Kasumi-1 (cell line): ENCODE results near the gene RPS26.
A peak's percentile ranks its signal among the peaks of the same experiment; 100 is the strongest.
"Not testable (repeated sequence)": the region's sequence is repeated elsewhere in the genome, so short reads cannot be mapped to it uniquely, and the experiment has no call there.

Source experiments
- DNase-seq, 2 experiments: peaks; one replicate each; lab custom pipeline; 2025; lab: John Stamatoyannopoulos, UW

The RPS26 gene

GRCh38 chr12:56041552-56042429, at the start of gene RPS26:
Gene RPS26, plus strand, starts transcription at chr12:56041918. Its CDS starts 249 bp downstream, at chr12:56042167.
- peak; percentile 99 for DNase-seq

GRCh38 chr12:55993230-55993853, 48.4 kb upstream of the RPS26 start:
- no peak for DNase-seq

DNA sequence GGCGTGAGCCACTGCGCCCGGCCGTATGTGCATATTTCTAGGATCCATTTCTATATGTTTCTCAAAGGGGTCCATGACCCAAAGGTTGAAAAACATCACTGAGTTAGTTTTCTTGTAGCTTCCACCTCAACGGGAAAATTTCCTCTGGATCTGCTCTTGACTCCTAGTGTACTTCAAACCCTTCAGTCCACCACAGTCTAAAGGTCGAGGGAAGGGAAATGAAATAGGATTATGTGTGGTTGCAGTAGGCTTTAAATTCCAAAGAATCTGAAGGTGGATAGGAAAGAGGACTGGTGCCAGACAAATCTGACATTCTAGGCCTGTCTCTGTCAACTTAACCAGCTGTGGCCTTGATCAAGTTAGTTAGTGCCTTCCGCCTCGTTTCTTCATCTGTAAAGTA, 46.4 kb upstream of the RPS26 start:
- no peak for DNase-seq

DNA sequence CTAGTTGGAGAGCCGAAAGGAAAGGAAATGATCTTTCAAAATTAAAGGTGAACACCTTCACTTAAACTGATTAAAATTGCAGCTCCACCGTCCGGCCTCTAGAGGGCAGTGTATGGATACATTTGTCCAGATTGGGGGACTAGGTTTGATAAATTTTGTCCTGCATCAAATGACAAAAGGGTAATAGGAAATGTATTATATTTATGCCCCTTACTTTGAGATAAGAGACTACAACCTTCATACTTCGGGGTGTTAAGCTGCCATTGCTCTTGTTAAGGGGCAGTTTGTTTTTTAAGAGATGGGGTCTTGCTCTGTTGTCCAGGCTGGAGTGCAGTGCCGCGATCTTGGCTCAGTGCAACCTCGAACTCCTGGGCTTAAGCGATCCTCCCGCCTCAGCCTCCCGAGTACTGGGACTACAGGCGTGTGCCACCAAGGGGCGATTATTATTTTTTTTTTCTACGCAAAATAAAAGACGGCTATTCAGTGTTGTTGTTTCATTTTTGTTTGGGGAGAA, 45.5 kb upstream of the RPS26 start:
- peak; percentile 64 to 71 for DNase-seq

- peak; percentile 79 to 90 for DNase-seq
Measured at GRCh38 chr12:55996715-55997534, 44.8 kb upstream of the RPS26 start, which contains the start of gene SUOX. Gene SUOX, plus strand, starts transcription at chr12:55997276. Its CDS starts 4,946 bp downstream, at chr12:56002222.

- no peak for DNase-seq
Measured at GRCh38 chr12:55997535-55997859, 44.2 kb upstream of the RPS26 start.

DNA sequence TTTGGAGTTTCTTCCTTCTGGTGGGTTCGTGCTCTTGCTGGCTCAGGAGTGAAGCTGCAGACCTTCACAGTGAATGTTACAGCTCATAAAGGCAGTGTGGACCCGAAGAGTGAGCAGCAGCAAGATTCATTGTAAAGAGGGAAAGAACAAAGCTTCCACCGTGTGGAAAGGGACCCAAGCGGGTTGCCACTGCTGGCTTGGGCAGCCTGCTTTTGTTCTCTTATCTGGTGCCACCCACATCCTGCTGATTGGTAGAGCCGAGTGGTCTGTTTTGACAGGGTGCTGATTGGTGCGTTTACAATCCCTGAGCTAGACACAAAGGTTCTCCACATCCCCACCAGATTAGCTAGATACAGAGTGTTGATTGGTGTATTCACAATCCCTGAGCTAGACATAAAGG, 42.2 kb upstream of the RPS26 start:
- not testable (repeated sequence) for DNase-seq

DNA sequence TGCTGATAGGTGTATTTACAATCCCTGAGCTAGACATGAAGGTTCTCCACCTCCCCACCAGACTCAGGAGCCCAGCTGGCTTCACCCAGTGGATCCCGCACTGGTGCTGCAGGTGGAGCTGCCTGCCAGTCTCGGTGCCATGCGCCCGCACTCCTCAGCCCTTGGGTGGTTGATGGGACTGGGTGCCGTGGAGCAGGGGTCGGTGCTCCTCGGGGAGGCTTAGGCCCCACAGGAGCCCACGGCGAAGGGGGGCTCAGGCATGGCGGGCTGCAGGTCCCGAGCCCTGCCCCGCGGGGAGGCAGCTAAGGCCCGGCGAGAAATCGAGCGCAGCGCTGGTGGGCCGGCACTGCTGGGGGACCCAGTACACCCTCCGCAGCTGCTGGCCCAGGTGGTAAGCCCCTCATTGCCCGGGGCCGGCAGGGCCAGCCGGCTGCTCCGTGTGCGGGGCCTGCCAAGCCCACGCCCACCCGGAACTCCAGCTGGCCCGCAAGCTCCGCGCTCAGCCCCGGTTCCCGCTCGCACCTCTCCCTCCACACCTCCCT, 41.6 kb upstream of the RPS26 start:
- not testable (repeated sequence) for DNase-seq

DNA sequence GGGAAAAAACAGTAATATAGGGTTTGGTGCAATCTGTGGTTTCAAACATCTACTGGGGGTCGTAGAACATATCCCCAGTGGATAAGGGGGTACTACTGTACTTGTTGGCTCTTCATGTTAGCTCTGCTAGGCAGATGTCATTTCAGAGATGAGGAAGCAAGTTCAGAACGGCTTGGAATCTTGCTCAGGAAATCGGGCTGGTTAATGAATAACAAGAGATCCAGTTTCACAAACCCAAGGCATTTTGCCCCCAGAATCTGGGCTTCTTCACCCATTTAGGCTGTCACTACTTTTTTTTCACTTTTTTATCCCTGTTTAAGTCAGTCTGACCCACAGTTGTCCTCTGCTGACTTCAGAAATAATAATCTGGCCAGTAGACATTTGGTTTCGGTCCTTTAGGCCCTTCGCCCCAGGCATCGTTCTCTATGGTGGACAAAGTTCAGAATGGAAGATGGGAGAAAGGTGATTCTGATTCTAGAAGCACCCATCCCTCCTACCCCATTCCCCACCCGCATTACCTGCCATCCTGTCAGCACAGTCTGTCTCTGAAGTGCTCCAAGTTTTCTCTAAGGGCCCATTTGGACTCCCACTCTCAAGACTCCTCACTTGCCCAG, 40.1 kb upstream of the RPS26 start:
- DNase-seq = no peak

DNA sequence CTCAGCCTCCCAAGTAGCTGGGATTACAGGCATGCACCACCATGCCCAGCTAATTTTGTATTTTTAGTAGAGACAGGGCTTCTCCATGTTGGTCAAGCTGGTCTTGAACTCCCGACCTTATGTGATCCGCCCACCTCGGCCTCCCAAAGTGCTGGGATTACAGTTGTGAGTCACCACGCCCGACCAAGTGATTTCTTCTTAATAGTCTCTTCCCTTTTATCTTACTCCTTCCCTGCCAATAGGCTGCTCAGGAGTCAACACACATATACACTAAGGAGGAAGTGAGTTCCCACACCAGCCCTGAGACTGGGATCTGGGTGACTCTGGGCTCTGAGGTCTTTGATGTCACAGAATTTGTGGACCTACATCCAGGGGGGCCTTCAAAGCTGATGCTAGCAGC, 38.3 kb upstream of the RPS26 start:
- DNase-seq = not testable (repeated sequence)

- no peak for DNase-seq
Measured at GRCh38 chr12:56004211-56004610, 37.5 kb upstream of the RPS26 start.

- peak; percentile 37 to 40 for DNase-seq
Measured at GRCh38 chr12:56007564-56008559, 33.9 kb upstream of the RPS26 start.

GRCh38 chr12:56010111-56010570, 31.6 kb upstream of the RPS26 start:
- no peak for DNase-seq

- DNase-seq = no peak
Measured at GRCh38 chr12:56011509-56012090, 30.1 kb upstream of the RPS26 start.

DNA sequence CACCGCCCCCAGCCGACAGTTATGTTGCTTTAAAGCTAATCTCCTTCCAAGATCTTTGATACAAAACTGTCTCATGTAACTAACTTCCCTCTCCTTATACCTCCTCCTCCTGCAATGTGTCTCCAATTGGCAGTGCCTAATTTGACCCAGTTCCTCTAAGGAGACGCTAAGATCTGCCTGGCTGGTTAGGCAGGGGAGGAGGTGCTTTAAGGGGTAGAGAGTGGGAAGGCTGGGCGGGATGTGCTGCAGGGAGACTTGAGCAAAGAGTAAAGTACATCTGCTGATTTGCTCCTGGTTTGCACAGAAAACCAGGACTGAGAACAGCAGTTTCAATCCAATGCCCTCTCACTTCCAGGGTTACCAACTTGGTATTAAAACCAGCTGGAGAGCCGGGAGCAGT, 28.2 kb upstream of the RPS26 start:
- no peak for DNase-seq

DNA sequence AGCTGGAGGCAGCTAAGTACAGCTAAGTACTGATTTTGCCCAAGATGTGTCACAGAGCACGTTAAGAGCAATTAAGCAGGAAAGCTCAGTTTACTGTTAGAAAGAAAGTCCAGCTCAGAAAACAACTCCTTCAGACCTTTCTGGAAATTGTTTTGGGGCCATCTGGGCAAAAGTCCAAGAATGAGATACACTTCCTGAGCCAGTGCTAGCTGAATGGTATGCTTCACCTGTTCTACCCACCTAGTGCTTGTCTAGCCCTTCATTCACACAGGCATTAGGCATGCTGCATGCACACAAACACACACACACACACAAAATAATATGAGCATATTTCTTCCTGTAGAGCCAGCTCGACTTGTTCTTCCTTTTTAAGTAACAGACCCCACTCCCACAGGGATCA, 27.5 kb upstream of the RPS26 start:
- DNase-seq = no peak

DNA sequence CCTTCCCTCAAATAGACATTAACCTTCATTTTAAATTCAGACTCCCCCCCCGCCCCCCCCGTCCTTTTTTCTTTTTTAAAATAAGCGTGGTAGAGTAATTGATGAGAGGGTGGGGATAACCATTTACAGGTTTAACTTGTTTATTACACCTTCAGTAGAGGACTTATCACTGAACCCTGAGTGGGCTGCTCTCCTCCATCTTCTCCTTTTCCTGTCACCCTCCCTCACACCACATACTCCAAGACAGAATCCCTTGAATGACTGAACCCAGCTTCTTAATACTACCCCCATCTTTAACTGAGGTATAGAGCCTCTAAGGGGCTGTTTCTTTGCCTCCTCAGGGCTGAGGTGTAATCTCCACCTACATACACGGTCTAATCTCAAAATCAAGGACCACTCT, 24.5 kb upstream of the RPS26 start:
- no peak for DNase-seq

GRCh38 chr12:56018356-56018755, 23.4 kb upstream of the RPS26 start:
- DNase-seq = no peak

- DNase-seq = peak; percentile 82 to 89
Measured at GRCh38 chr12:56020423-56021184, 21.1 kb upstream of the RPS26 start, which contains the start of gene IKZF4. Gene IKZF4, plus strand, starts transcription at chr12:56021043. Its CDS starts 451 bp downstream, at chr12:56021494.
